Stimulated activated CD8-positive, alpha-beta memory T cell treated with anti-CD3 and anti-CD28 coated beads, Interleukin-7, amount 100 ng/mL, for 4 hours (primary cell): ENCODE results near the gene SLC20A1.
"Not testable (repeated sequence)": the region's sequence is repeated elsewhere in the genome, so short reads cannot be mapped to it uniquely, and the experiment has no call there.

ENCODE experiments used
- DNase-seq, 2 donors: peaks; one replicate each; pipeline ENCODE4 v3.0.0-alpha.2; 2020; ENCODE audit warnings: low read depth in 2 of 2

SLC20A1 gene, protein sequence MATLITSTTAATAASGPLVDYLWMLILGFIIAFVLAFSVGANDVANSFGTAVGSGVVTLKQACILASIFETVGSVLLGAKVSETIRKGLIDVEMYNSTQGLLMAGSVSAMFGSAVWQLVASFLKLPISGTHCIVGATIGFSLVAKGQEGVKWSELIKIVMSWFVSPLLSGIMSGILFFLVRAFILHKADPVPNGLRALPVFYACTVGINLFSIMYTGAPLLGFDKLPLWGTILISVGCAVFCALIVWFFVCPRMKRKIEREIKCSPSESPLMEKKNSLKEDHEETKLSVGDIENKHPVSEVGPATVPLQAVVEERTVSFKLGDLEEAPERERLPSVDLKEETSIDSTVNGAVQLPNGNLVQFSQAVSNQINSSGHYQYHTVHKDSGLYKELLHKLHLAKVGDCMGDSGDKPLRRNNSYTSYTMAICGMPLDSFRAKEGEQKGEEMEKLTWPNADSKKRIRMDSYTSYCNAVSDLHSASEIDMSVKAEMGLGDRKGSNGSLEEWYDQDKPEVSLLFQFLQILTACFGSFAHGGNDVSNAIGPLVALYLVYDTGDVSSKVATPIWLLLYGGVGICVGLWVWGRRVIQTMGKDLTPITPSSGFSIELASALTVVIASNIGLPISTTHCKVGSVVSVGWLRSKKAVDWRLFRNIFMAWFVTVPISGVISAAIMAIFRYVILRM

DNA sequence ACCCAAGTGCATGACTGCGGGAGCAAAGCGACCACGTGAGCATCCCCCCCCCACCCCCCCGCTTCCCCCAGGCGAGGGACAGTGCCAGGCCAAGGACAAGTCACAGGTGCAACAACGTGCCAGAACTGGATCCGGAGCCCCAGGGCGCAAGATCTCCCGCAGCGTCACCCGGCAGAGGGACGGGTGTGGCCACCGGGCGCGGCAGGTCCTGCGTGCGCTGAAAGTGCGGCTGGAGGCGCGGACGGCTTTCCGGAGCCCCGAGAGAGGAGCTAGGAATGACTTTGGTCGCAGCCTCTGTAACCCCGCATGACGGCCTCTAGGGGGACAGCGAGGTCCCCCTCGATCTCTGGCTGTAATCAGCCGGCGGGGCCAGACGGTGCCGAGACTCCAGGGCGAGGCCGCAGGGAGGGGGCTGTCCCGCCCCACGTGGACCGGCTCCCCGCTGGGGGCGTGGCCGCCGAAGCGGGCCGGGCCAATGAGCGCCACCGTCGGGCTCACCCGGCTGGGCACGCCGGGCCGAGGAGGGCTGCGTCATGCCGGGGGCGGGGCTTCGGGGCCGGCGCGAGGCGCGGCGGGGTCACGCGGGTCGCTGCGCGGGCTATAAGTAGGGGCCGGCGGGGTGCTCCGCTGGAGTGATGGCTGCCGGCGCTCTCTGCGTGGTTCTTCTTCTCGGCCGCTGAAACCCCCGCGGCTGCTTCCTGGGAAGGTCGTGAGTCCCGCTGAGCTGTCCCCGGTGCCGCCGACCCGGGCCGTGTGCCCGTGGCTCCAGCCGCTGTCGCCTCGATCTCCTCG is at the start of gene SLC20A1:
TSS of gene SLC20A1 (plus strand) at position 630 of the 792 bp plus-strand sequence. CDS start 890 bp downstream, outside the sequence.
- peak; percentile 92 to 99 for DNase-seq

DNA sequence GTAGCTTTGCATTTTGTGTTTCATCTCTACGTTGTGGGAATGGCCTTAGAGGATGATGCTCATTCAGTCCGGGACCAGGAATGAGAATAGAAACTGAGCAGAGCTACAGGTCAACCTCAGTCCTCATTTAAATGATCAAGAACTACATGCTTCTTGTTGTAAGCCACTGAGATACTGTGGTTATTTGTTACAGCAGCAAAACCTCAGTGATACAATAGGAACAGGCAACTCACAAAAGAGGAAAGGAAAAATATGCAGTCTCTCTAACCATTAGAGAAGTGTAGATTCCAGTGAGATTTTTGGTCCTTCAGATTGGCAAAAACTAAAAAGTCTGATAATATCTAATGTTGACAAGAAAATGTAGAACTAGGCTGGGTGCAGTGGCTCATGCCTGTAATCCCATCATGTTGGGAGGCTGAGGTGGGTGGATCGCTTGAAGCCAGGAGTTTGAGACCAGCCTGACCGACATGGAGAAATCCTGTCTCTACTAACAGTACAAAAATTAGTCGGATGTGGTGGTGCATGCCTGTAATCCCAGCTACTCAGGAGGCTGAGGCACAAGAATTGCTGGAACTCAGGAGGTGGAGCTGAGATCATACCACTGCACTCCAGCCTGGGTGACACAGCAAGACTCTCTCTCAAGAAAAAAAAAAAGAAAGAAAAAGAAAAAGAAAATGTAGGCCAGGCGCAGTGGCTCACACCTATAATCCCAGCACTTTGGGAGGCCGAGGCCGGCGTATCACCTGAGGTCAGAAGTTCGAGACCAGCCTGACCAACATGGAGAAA is 48.0 kb upstream of the SLC20A1 start:
- no peak for DNase-seq

DNA sequence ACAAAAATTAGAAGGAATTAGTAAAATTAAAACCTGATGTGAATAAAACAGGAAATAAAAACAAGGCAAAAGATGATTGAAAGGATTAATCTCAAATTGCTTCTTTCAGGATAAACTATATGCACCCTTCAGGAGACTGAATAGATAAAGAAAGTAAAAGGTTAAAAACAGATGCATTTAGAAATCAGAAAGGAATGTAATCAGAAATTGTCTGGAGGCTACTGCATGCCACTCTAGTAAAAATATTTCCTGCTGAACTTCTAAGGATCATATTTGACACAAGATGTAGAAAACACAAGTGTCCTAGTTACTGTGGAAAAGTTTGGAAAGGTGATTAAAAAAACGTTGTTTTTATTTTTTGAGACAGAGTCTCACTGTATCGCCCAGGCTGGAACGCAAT is 45.1 kb upstream of the SLC20A1 start:
- DNase-seq: no peak

DNA sequence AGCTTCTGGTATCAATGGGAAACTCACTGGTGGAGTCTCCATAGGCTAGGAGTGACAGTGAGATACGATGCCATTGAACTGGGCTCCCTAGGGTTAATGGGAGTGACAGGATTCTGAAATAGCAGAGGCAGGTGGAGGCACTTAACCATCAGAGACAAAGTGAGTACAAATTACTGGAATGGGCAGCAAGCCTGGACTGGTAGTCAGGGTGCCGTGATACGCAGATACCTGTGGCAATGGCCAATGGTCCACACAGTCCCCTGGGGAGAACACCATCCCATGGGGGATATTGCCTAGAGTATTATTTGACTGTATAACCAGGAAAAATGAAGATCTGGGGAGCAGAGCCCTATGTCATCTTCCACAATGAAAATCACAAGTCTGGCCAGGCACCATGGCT is 44.0 kb upstream of the SLC20A1 start:
- no peak for DNase-seq

DNA sequence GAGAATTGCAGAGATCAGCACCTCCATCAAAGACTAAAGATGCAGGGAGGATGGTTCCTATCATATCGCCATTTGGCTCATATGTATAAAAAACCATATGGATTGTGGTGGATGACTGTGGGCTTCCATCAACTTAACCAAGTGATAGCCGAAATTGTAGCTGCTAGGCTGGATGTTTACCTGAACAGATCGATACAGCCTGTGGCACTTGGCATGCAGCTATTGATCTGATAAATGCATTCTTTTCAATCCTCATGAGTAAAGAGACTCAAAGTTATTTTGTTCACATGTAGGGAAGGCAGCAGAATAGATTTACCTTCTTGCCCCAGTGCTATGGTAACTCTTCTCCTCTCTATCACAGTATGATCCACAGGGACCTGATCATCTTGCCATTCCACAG is 42.8 kb upstream of the SLC20A1 start:
- no peak for DNase-seq

DNA sequence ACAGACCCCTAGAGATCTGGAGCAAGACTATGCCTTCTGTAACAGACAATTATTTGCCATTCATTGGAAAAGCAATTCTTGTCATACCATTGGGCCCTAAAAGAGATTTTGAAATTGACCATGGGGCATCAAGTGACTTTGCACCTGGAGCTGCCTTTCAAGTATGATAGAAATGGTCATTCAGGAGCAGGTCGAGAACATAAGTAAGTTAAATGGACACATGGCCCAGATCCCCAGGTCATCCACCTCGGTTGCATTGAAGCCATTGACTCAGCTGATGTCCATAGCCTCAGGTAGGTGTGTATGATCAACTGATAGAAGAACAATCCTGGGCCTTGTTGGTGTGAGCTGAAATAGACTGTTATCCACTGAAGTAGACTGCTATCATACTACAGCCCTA is 42.0 kb upstream of the SLC20A1 start:
- DNase-seq: no peak

DNA sequence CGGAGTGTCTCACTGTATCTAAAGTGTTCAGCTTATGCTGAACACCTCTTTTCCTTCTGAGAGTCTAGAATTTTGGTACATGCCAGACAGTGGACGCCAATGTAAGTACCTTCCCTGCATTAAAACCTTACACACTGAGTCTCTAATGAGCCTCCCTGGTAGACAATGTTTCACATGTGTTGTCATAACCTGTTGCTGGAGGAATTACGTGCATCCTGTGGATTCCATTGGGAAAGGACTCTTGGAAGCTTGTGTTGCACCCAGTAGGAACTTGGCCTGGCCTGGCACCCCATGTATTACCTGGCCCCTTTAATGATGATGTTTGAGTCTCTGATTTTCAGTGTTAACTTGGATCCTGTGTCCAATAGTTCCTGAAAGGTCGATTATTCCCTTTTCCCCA is 40.8 kb upstream of the SLC20A1 start:
- DNase-seq: no peak

DNA sequence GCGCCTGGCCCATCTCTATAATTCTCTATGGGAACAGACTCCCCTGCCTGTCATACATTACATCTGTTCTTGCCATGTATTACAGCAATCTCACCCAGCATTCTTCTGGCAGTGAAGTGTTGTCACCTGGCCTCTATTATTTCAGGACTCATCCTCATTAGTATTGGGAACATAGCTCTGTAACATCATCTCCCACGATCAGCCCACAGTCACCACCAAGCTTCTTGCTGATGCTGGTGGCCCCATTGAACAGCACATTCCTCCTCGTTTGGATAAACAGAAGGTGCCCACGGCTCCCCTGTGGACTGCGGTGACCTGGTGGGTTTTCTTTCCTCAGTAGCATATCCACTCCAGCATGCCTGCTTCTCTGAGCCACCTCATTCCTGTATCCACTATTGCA is 39.8 kb upstream of the SLC20A1 start:
- no peak for DNase-seq

DNA sequence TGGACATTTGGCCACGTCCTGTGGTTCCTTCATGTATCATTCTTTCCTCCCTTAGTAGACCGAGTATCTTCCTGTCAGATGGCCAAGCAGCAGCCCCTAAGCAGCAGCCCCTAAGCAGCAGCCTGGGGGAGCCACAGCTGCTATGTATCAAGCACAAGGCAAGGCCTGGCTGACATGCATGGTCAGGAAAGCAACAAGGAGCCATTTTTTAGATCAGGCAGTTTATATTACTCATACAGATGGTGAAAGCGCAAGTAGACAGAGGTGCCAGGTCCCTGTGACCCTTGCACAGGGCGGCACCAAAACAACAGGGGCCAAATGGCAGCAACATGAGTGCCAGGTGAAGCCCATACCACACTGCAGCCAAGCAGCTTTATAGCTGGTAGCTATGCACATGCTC is 39.2 kb upstream of the SLC20A1 start:
- no peak for DNase-seq

DNA sequence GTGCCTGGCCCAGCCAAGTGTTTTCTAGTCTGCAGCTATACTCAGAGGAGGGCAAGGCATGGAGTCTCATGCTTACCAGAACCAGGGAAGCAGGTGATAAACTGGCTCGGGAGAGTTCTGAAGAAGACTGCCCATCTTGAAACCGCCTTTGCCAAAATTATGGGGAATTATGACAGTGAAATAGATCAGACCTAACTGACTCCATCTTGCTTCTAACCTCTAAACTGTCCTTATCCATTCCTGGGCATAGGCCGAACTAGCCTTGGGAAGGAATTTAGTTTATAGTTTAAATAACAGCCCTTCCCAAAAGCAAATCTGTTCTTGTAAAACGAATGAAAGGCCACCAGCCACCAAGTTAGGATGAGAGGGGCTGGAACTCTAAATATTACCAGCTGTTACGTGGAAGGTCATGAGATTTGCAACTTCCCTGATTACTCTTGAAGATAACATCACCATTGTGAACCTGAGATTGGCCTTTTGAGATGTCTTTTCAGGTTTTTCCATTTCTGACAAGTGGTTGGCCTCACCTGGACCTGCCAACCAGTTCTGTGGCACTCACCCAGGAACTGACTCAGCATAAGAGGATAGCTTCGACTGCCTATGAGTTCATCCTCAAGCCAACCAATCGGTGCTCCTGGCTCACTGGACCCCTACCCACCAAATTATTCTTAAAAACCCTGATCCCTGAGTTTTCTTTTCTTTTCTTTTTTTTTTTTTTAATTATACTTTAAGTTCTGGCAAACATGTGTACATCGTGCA is 37.9 kb upstream of the SLC20A1 start:
- no peak for DNase-seq

DNA sequence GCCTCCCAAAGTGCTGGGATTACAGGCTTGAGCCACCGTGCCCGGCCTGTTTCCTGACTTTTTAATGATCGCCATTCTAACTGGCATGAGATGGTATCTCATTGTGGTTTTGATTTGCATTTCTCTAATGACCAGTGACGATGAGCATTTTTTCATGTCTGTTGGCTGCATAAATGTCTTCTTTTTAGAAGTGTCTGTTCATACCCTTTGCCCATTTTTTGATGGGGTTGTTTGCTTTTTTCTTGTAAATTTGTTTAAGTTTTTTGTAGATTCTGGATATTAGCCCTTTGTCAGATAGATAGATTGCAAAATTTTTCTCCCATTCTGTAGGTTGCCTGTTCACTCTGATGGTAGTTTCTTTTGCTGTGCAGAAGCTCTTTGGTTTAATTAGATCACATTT is 36.4 kb upstream of the SLC20A1 start:
- DNase-seq: not testable (repeated sequence)

DNA sequence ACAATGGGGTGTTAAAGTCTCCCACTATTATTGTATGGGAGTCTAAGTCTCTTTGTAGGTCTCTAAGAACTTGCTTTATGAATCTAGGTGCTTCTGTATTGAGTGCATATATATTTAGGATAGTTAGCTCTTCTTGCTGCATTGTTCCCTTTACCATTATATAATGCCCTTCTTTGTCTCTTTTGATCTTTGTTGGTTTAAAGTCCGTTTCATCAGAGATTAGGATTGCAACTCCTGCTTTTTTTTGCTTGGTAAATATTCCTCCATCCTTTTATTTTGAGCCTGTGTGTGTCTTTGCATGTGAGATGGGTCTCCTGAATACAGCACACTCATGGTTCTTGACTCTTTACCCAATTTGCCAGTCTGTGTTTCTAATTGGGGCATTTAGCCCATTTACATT is 33.5 kb upstream of the SLC20A1 start:
- not testable (repeated sequence) for DNase-seq

DNA sequence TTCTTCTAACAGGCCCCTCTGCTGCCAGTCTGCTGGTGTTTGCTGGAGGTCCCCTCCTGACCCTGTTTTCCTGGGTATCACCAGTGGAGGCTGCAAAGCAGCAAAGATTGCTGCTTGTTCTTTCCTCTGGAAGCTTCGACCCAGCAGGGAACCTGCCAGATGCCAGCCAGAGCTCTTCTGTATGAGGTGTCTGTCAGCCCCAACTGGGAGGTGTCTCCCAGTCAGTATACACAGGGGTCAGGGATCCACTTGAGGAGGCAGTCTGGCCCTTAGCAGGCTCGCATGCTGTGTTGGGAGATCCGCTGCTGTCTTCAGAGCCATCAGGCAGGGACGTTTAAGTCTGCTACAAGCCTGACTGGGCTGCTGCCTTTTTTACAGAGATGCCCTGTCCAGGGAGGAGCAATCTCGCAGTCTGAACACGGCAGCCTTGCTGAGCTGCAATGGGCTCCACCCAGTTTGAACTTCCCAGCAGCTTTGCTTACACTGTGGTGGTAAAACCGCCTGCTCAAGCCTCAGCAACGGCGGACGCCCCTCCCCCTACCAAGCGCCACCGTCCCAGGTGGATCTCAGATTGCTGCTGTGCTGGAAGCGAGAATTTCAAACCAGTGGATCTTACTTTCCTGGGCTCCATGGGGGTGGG is 31.4 kb upstream of the SLC20A1 start:
- DNase-seq: no peak

DNA sequence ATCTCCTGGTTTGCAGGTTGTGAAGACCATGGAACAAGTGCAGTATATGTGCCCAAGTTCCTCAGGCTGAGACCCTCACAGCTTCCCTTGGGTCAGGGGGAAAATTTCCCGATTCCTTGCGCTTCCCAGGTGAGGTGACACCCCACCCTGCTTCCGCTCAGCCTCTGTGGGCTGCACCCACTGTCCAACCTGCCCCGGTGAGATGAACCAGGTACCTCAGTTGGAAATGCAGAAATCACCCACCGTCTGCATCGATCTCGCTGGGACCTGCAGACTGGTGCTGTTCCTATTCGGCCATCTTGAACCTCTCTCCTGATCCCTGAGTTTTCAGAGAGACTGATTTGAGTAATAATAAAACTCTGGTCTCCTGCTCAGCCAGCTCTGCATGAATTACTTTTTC is 30.7 kb upstream of the SLC20A1 start:
- no peak for DNase-seq

DNA sequence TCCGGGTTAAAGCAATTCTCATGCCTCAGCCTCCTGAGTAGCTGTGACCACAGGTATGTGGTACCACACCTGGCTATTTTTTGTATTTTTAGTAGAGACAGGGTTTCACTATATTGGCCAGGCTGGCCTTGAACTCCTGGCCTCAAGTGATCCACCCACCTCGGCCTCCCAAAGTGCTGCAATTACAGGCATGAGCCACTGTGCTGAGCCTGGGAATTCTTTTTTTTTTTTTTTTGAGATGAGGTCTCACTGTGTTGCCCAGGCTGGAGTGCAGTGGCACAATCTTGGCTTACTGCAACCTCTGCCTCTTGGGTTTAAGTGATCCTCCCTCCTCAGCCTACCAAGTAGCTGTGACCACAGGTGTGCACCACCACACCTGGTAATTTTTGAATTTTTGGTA is 29.9 kb upstream of the SLC20A1 start:
- DNase-seq: not testable (repeated sequence)

DNA sequence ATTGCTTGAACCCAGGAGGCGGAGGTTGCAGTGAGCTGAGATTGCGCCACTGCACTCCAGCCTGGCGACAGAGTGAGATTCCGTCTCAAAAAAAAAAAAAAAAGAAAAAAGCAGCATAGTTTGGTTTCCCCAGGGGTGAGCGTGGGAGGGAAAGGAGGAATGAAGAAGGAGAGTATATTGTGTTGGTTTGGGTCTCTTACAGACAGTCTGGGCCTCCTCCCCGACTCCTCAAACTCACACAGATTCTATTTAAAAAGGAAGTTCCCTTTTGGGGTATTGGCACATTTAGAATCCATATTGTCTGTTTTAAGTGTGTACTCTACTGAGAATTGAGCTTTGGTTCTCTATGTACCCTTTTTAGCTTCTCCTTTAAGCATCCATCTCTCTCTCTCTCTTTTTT is 27.4 kb upstream of the SLC20A1 start:
- DNase-seq: no peak

DNA sequence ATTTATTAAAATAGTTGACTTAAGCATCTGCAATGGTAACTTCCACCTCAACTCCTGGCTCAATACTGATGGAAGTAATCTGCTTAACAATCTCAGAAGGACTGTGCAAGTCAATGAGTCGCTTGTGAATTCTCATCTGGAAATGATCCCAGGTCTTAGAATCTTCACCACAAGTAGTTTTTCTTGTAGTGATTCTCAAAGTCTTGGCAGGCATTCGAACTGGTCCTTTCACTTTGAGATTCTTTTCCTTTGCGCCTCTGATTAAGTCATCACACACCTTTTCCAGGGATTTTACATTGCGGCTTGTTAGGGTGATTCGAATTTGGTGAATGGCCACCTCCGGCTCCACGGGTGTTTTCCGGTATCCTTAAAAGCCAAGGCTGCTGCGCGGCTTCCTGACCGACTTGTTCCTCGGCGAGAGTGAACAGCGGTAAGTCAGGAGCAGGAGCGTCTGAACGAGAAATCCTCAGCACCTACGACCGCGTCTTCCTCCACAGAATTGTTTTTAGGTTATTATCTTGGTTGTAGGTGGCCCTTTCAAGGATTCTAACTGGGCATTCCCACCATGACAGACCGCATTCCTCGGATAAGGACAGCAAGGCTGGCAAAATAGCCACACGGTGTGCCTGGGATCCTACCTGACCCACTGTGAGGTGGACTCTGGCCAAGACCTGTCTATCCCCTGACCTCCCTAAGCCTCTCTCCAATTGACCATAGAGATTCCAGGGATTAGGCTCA is 23.8 kb upstream of the SLC20A1 start:
- no peak for DNase-seq

DNA sequence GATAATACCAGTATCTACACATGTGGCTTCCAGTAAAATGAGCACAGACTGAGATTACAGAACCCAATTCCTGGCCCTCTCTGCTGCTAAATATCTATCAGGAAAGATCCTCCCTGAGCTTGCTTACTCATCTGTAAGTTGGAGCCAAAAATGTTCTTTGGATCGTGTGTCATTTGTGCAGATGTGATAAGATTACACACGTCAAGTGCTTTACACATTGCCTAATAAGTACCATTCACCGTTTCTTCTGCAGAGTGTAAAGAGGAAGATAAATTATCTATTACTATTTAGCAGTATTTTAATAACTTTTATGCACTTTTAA is 23.2 kb upstream of the SLC20A1 start:
- no peak for DNase-seq

DNA sequence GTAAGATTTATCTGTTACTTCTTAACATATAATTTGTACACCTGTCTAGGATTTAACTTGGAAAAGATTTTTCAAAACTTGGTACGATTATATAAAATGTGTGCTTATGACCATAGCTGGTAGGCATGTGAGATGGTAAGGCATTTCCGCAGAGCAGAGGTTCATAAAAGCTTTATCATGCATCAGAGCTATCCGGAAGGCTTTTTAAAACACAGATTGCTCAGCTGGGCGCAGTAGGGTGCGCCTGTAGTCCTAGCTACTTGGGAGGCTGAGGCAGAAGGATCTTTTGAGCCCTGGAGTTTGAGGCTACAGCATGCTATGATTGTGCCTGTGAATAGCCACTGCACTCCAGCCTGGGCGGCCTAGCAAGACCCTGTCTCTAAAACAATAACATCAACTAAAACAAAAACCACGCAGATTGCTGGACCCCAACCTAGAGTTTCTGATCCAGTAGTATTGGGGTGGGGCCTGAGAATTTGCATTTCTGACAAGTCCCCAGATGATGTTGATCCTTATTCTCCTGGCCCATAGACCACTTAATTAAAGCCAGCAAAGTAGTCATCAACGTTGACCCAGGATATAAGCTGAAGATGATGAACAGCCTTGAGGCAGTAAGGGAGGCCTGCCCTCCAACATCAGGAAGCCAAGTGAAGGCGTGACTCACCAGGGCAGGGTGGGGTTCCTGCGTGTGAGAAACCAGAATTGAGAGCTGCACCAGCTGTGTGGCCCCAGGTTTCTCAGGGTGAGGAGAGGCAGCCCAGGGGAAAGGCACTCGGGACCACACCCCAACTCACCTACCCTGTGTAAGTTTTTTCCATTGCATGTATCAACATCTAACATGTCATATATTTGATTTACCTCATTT is 21.6 kb upstream of the SLC20A1 start:
- peak; percentile 73 for DNase-seq
